HepG2 (cell line): Measurements from ENCODE around the gene HDAC5. TPM values are rescaled to one million over a fixed set of nuclear protein-coding genes. Genes with fewer than 3 reads are reported as not detected.

Experiments used
- ADNP ChIP-seq: sonication (generic); formaldehyde crosslinking; IDR thresholded peaks from 2 replicates; pipeline ENCODE4 v1.4.0; 2020; ENCODE audit warnings: missing genetic modification reagents
- CENPBD1 ChIP-seq: sonication (generic); formaldehyde crosslinking; IDR thresholded peaks from 2 replicates; pipeline ENCODE4 v1.8.0; 2022; ENCODE audit warnings: missing genetic modification reagents, low read depth, mild to moderate bottlenecking, borderline replicate concordance
- HDAC1 ChIP-seq: sonication (generic); formaldehyde crosslinking; IDR thresholded peaks from 2 replicates; pipeline ENCODE4 v1.5.1; 2020; ENCODE audit warnings: mild to moderate bottlenecking, missing genetic modification reagents
- HNF1A ChIP-seq, 2 experiments: sonication (generic) in 1 of 2; formaldehyde crosslinking in 1 of 2; IDR thresholded peaks; 2 replicates each; pipeline versions ENCODE4 v1.4.0 to v1.6.1; 2016 to 2020; ENCODE audit warnings: borderline replicate concordance in 1 of 2, low read depth in 1 of 2, mild to moderate bottlenecking in 1 of 2, missing genetic modification reagents in 1 of 2
- JARID2 ChIP-seq: sonication (generic); formaldehyde crosslinking; IDR thresholded peaks from 2 replicates; pipeline ENCODE4 v1.8.1; 2023; ENCODE audit warnings: missing genetic modification reagents, inconsistent platforms; ENCODE audit not compliant: insufficient replicate concordance
- KDM5A ChIP-seq: fragments of 200-600 bp; sonication (generic); IDR thresholded peaks from 2 replicates; pipeline ENCODE4 v1.7.0; 2018; ENCODE audit warnings: antibody characterized with exemption, mild to moderate bottlenecking, low read length, borderline replicate concordance
- MED8 ChIP-seq: sonication (generic); formaldehyde crosslinking; IDR thresholded peaks from 2 replicates; pipeline ENCODE4 v1.8.1; 2023; ENCODE audit warnings: mild to moderate bottlenecking, missing genetic modification reagents; ENCODE audit not compliant: insufficient replicate concordance
- MLLT10 ChIP-seq: sonication (generic); formaldehyde crosslinking; IDR thresholded peaks from 2 replicates; pipeline ENCODE4 v1.4.0; 2020; ENCODE audit warnings: missing genetic modification reagents
- MTA3 ChIP-seq: sonication (generic); formaldehyde crosslinking; IDR thresholded peaks from 2 replicates; pipeline ENCODE4 v1.4.0; 2020; ENCODE audit warnings: missing genetic modification reagents
- NKX3-1 ChIP-seq: sonication (generic); formaldehyde crosslinking; IDR thresholded peaks from 2 replicates; pipeline ENCODE4 v1.5.0; 2020; ENCODE audit warnings: missing genetic modification reagents
- RORA ChIP-seq: sonication (generic); formaldehyde crosslinking; IDR thresholded peaks from 2 replicates; pipeline ENCODE4 v1.5.0; 2020; ENCODE audit warnings: mild to moderate bottlenecking, missing genetic modification reagents, moderate library complexity
- TFAP4 ChIP-seq: sonication (generic); IDR thresholded peaks from 2 replicates; pipeline ENCODE4 v1.6.1; 2016; ENCODE audit warnings: low read depth, borderline replicate concordance
- ZBTB25 ChIP-seq: IDR thresholded peaks from 2 replicates; pipeline ENCODE4 v1.6.1; 2018; ENCODE audit warnings: missing genetic modification reagents
- ZFAT ChIP-seq: sonication (generic); formaldehyde crosslinking; conservative IDR thresholded peaks from 2 replicates; pipeline ENCODE4 v1.8.1; 2023; ENCODE audit warnings: missing genetic modification reagents, inconsistent platforms
- ZNF124 ChIP-seq: sonication (generic); formaldehyde crosslinking; IDR thresholded peaks from 2 replicates; pipeline ENCODE4 v1.4.0; 2020; ENCODE audit warnings: missing genetic modification reagents
- ZNF331 ChIP-seq: sonication (generic); formaldehyde crosslinking; IDR thresholded peaks from 2 replicates; pipeline ENCODE4 v1.4.0; 2020; ENCODE audit warnings: missing genetic modification reagents
- ZNF460 ChIP-seq: sonication (generic); formaldehyde crosslinking; IDR thresholded peaks from 2 replicates; pipeline ENCODE4 v1.5.1; 2020; ENCODE audit warnings: missing genetic modification reagents, mild to moderate bottlenecking, borderline replicate concordance
- ZNF576 ChIP-seq: sonication (generic); formaldehyde crosslinking; IDR thresholded peaks from 2 replicates; pipeline ENCODE4 v1.4.0; 2020; ENCODE audit warnings: mild to moderate bottlenecking, missing genetic modification reagents
- ZNF639 ChIP-seq: conservative IDR thresholded peaks from 2 replicates; pipeline ENCODE4 v1.6.1; 2018; ENCODE audit warnings: missing genetic modification reagents
- polyA plus RNA-seq, 8 experiments: library from polyadenylated mRNA; depleted of rRNA in 3 of 8; stranded (reverse) in 7 of 8; unstranded in 1 of 8; fragments of >200 nt; fragmentation: Illumina TruSeq in 4 of 8; extraction: Trizol in 4 of 8; gene quantifications; 2 replicates each; pipeline versions ENCODE4 v1.2.1 to v1.2.3, GENCODE V29; 2011 to 2016; ENCODE audit warnings: low read depth in 4 of 8, missing spikeins in 1 of 8, mixed read lengths in 1 of 8; ENCODE audit not compliant: insufficient read depth in 1 of 8
- total RNA-seq, 5 experiments: library from RNA; depleted of rRNA; stranded (reverse); fragments of >200 nt; fragmentation: Illumina TruSeq; extraction: Trizol; gene quantifications; 2 replicates each; pipeline ENCODE4 v1.2.3, GENCODE V29; 2016; ENCODE audit warnings: low read depth in 1 of 5

The HDAC5 gene
- total and polyA plus RNA-seq, 2 of the 13 experiments (the other 11 are each of a cell fraction or from before 2014, with no cell fraction given): 46.4 to 85.4 TPM

- TF ChIP-seq RORA (CRISPR knock-in tag) (no peak), JARID2 (CRISPR knock-in tag) (no peak), ZFAT (CRISPR knock-in tag) (no peak), MTA3 (CRISPR knock-in tag) (no peak), HNF1A (IDR thresholded peaks at IDR 0.05; ENCODE audit: low read depth) (no peak), HNF1A (CRISPR knock-in tag; IDR thresholded peaks at IDR 0.05; ENCODE audit: borderline replicate concordance) (no peak), ZNF639 (CRISPR knock-in tag) (peak; percentile 80), ZNF460 (CRISPR knock-in tag) (no peak), MED8 (no peak), TFAP4 (no peak), KDM5A (peak; percentile 88; the same call in 1 of the 2 replicates), MLLT10 (no peak), CENPBD1 (CRISPR knock-in tag) (no peak), NKX3-1 (no peak), HDAC1 (CRISPR knock-in tag) (peak; percentile 75), ZNF331 (CRISPR knock-in tag) (peak; percentile 20; the same call in 1 of the 2 replicates), ZNF576 (CRISPR knock-in tag) (no peak), ZBTB25 (CRISPR knock-in tag) (peak; percentile 85; the same call in 1 of the 2 replicates), ADNP (CRISPR knock-in tag) (no peak), ZNF124 (CRISPR knock-in tag) (no peak; the same call in 1 of the 2 replicates)
These were observed 57.1 kb downstream of the HDAC5 start, which contains the start of gene LSM12 (continued) for GRCh38 chr17:44066204-44066930.
